ENCODE data around the gene OR52W1. TPM values are rescaled to one million over a fixed set of nuclear protein-coding genes. Genes with fewer than 3 reads are reported as not detected.
"Not testable (repeated sequence)": the region's sequence is repeated elsewhere in the genome, so short reads cannot be mapped to it uniquely, and the experiment has no call there.

Gene OR52W1
- total and polyA plus RNA-seq, 4 donors = not detected

- ATAC-seq (ENCODE audit: low FRiP score) = no peak
- intact Hi-C loops (cut with DNase I) = no loop called here
- H3K36me3 ChIP-seq (ENCODE audit: control insufficient read depth in 1 of 2, insufficient read depth in 2 of 2, low read length in 1 of 2) = no peaks in the 10 kb centered on the region
- no peaks in the 10 kb centered on the region for H3K27me3 ChIP-seq (ENCODE audit: control insufficient read depth in 1 of 2, insufficient read depth in 2 of 2, low read length in 1 of 2)
- DNase-seq = no peak
- H3K4me1 ChIP-seq (ENCODE audit: control insufficient read depth in 1 of 2, insufficient read depth in 2 of 2, low read length in 2 of 2) = no peaks in the 10 kb centered on the region
- no peaks in the 10 kb centered on the region for H3K9me3 ChIP-seq (ENCODE audit: control insufficient read depth, low read length)
- 96 to 98% methylated on average over 28 of the region's 28 CpGs for whole genome bisulfite sequencing, 2 donors
- no peak overlapping the region for H3K4me3 ChIP-seq (ENCODE audit: low read length in 2 of 2)
- no peak overlapping the region for H3K27ac ChIP-seq (ENCODE audit: low read depth in 1 of 2, low read length in 2 of 2)
These were observed 41.1 kb downstream of the OR52W1 start for GRCh38 chr11:6240139-6240538.

- Histone ChIP-seq H3K4me3 (ENCODE audit: low read length in 2 of 2) (no peak overlapping the region), H3K9me3 (ENCODE audit: control insufficient read depth, low read length) (no peaks in the 10 kb centered on the region), H3K4me1 (ENCODE audit: control insufficient read depth in 1 of 2, insufficient read depth in 2 of 2, low read length in 2 of 2) (no peaks in the 10 kb centered on the region), H3K36me3 (ENCODE audit: control insufficient read depth in 1 of 2, insufficient read depth in 2 of 2, low read length in 1 of 2) (no peaks in the 10 kb centered on the region), H3K27me3 (ENCODE audit: control insufficient read depth in 1 of 2, insufficient read depth in 2 of 2, low read length in 1 of 2) (no peaks in the 10 kb centered on the region), H3K27ac (ENCODE audit: low read depth in 1 of 2, low read length in 2 of 2) (no peak overlapping the region)
- no peak for ATAC-seq (ENCODE audit: low FRiP score)
- intact Hi-C loops (cut with DNase I) = no loop called here
- DNase-seq = no peak
- 69 to 72% methylated on average over 1 of the region's 1 CpG for WGBS, 2 donors
These were observed 41.8 kb downstream of the OR52W1 start for GRCh38 chr11:6240781-6241180.

- ATAC-seq (ENCODE audit: low FRiP score) (no peak), DNase-seq (no peak)
- WGBS, 2 donors = 93% methylated on average over 7 of the region's 7 CpGs
- intact Hi-C loops (cut with DNase I) = no loop called here
- Histone ChIP-seq H3K9me3 (ENCODE audit: control insufficient read depth, low read length) (no peaks in the 10 kb centered on the region), H3K36me3 (ENCODE audit: control insufficient read depth in 1 of 2, insufficient read depth in 2 of 2, low read length in 1 of 2) (no peaks in the 10 kb centered on the region), H3K27ac (ENCODE audit: low read depth in 1 of 2, low read length in 2 of 2) (no peak overlapping the region), H3K27me3 (ENCODE audit: control insufficient read depth in 1 of 2, insufficient read depth in 2 of 2, low read length in 1 of 2) (no peaks in the 10 kb centered on the region), H3K4me3 (ENCODE audit: low read length in 2 of 2) (no peak overlapping the region), H3K4me1 (ENCODE audit: control insufficient read depth in 1 of 2, insufficient read depth in 2 of 2, low read length in 2 of 2) (no peaks in the 10 kb centered on the region)
These were observed 42.3 kb downstream of the OR52W1 start for GRCh38 chr11:6241316-6241715.

GRCh38 chr11:6245536-6245935, 46.5 kb downstream of the OR52W1 start:
- Histone ChIP-seq H3K27ac (ENCODE audit: low read depth in 1 of 2, low read length in 2 of 2) (no peak overlapping the region), H3K36me3 (ENCODE audit: control insufficient read depth in 1 of 2, insufficient read depth in 2 of 2, low read length in 1 of 2) (no peaks in the 10 kb centered on the region), H3K9me3 (ENCODE audit: control insufficient read depth, low read length) (no peaks in the 10 kb centered on the region), H3K4me1 (ENCODE audit: control insufficient read depth in 1 of 2, insufficient read depth in 2 of 2, low read length in 2 of 2) (no peaks in the 10 kb centered on the region), H3K4me3 (ENCODE audit: low read length in 2 of 2) (no peak overlapping the region), H3K27me3 (ENCODE audit: control insufficient read depth in 1 of 2, insufficient read depth in 2 of 2, low read length in 1 of 2) (no peaks in the 10 kb centered on the region)
- WGBS, 2 donors = 96 to 98% methylated on average over 2 of the region's 2 CpGs
- intact Hi-C loops (cut with DNase I) = no loop called here
- DNase-seq (no peak), ATAC-seq (ENCODE audit: low FRiP score) (no peak)

- no peaks in the 10 kb centered on the region for H3K9me3 ChIP-seq (ENCODE audit: control insufficient read depth, low read length)
- H3K27ac ChIP-seq (ENCODE audit: low read depth in 1 of 2, low read length in 2 of 2) = no peak overlapping the region
- H3K4me3 ChIP-seq (ENCODE audit: low read length in 2 of 2) = no peak overlapping the region
- H3K27me3 ChIP-seq (ENCODE audit: control insufficient read depth in 1 of 2, insufficient read depth in 2 of 2, low read length in 1 of 2) = no peaks in the 10 kb centered on the region
- H3K36me3 ChIP-seq (ENCODE audit: control insufficient read depth in 1 of 2, insufficient read depth in 2 of 2, low read length in 1 of 2) = no peaks in the 10 kb centered on the region
- 86 to 91% methylated on average over 1 of the region's 1 CpG for WGBS, 2 donors
- ATAC-seq (ENCODE audit: low FRiP score) = no peak
- intact Hi-C loops (cut with DNase I) = no loop called here
- no peaks in the 10 kb centered on the region for H3K4me1 ChIP-seq (ENCODE audit: control insufficient read depth in 1 of 2, insufficient read depth in 2 of 2, low read length in 2 of 2)
- DNase-seq = no peak
These were observed 49.2 kb downstream of the OR52W1 start for GRCh38 chr11:6248248-6248647.

- H3K36me3 ChIP-seq (ENCODE audit: control insufficient read depth in 1 of 2, insufficient read depth in 2 of 2, low read length in 1 of 2); intact Hi-C loops (cut with DNase I); H3K27me3 ChIP-seq (ENCODE audit: control insufficient read depth in 1 of 2, insufficient read depth in 2 of 2, low read length in 1 of 2); ATAC-seq (ENCODE audit: low FRiP score); H3K27ac ChIP-seq (ENCODE audit: low read depth in 1 of 2, low read length in 2 of 2); H3K9me3 ChIP-seq (ENCODE audit: control insufficient read depth, low read length); H3K4me3 ChIP-seq (ENCODE audit: low read length in 2 of 2); DNase-seq; H3K4me1 ChIP-seq (ENCODE audit: control insufficient read depth in 1 of 2, insufficient read depth in 2 of 2, low read length in 2 of 2): not testable (repeated sequence)
- 80 to 93% methylated on average over 3 of the region's 3 CpGs for WGBS, 2 donors
These were observed 49.9 kb downstream of the OR52W1 start for GRCh38 chr11:6248897-6249296.

Other genes with a start within 250 kb of the OR52W1 start
- not detected for gene OR56A5, start 230.7 kb upstream of the OR52W1 start, total RNA-seq
- not detected for gene OR56A5, start 230.7 kb upstream of the OR52W1 start, polyA plus RNA-seq
- not detected for gene OR52L1, start 212.2 kb upstream of the OR52W1 start, total RNA-seq
- gene OR52L1, start 212.2 kb upstream of the OR52W1 start, polyA plus RNA-seq = not detected
- gene OR56A4, start 192.3 kb upstream of the OR52W1 start, total RNA-seq = not detected
- not detected for gene OR56A4, start 192.3 kb upstream of the OR52W1 start, polyA plus RNA-seq
- gene OR56A1, start 168.5 kb upstream of the OR52W1 start, total RNA-seq = under 1 TPM in 1 of 2 donors, not detected in 1; 0.13 TPM
- not detected for gene OR56A1, start 168.5 kb upstream of the OR52W1 start, polyA plus RNA-seq
- gene OR56B4, start 91.5 kb upstream of the OR52W1 start, total RNA-seq = not detected
- not detected for gene OR56B4, start 91.5 kb upstream of the OR52W1 start, polyA plus RNA-seq
- not detected for gene OR52B2, start 28.9 kb upstream of the OR52W1 start, total RNA-seq
- not detected for gene OR52B2, start 28.9 kb upstream of the OR52W1 start, polyA plus RNA-seq
- gene C11orf42, start 6.3 kb downstream of the OR52W1 start, total RNA-seq = not detected
- gene C11orf42, start 6.3 kb downstream of the OR52W1 start, polyA plus RNA-seq = not detected
- gene FHIP1B, start 35.4 kb downstream of the OR52W1 start, total RNA-seq = 10 to 100 TPM; 27.1 to 38.7 TPM
- gene FHIP1B, start 35.4 kb downstream of the OR52W1 start, polyA plus RNA-seq = 10 to 100 TPM in 1 of 2 donors, 1 to 10 TPM in 1; 9.0 to 82.1 TPM
- under 1 TPM in 1 of 2 donors, not detected in 1; 0.33 TPM for gene CNGA4, start 39.9 kb downstream of the OR52W1 start, total RNA-seq
- gene CNGA4, start 39.9 kb downstream of the OR52W1 start, polyA plus RNA-seq = under 1 TPM; 0.38 TPM
- not detected for gene CCKBR, start 60.6 kb downstream of the OR52W1 start, total RNA-seq
- not detected for gene CCKBR, start 60.6 kb downstream of the OR52W1 start, polyA plus RNA-seq
- gene CAVIN3, start 121.3 kb downstream of the OR52W1 start, total RNA-seq = 100 to 1,000 TPM; 167 to 176 TPM
- 100 to 1,000 TPM; 102 to 309 TPM for gene CAVIN3, start 121.3 kb downstream of the OR52W1 start, polyA plus RNA-seq
- 10 to 100 TPM; 29.2 to 40.4 TPM for gene SMPD1, start 191.2 kb downstream of the OR52W1 start, total RNA-seq
- gene SMPD1, start 191.2 kb downstream of the OR52W1 start, polyA plus RNA-seq = 10 to 100 TPM; 10.0 to 45.5 TPM
- 10 to 100 TPM; 50.8 to 62.2 TPM for gene APBB1, start 219.9 kb downstream of the OR52W1 start, total RNA-seq
- gene APBB1, start 219.9 kb downstream of the OR52W1 start, polyA plus RNA-seq = 100 to 1,000 TPM in 1 of 2 donors, 10 to 100 TPM in 1; 25.8 to 121 TPM
- gene HPX, start 241.8 kb downstream of the OR52W1 start, total RNA-seq = 1 to 10 TPM; 3.0 to 6.0 TPM
- gene HPX, start 241.8 kb downstream of the OR52W1 start, polyA plus RNA-seq = 1 to 10 TPM in 1 of 2 donors, under 1 TPM in 1; 0.50 to 1.1 TPM

Data from aorta (tissue), 5 donors.